HepG2 (cell line): ENCODE results near the gene CYP27B1. TPM values are rescaled to one million over a fixed set of nuclear protein-coding genes. Genes with fewer than 3 reads are reported as not detected.
A peak's percentile ranks its signal among the peaks of the same experiment; 100 is the strongest.

Experiments
- ADNP ChIP-seq: sonication (generic); formaldehyde crosslinking; IDR thresholded peaks from 2 replicates; pipeline ENCODE4 v1.4.0; 2020; ENCODE audit warnings: missing genetic modification reagents
- ARNT ChIP-seq: fragments of 450-650 bp; IDR thresholded peaks from 2 replicates; pipeline ENCODE4 v1.6.1; 2017
- CBX5 ChIP-seq: sonication (generic); formaldehyde crosslinking; IDR thresholded peaks from 2 replicates; pipeline ENCODE4 v1.4.0; 2020; ENCODE audit warnings: missing genetic modification reagents, borderline replicate concordance
- HCFC1 ChIP-seq: fragments of 150-350 bp; IDR thresholded peaks from 2 replicates; pipeline ENCODE4 v1.6.1; 2014; ENCODE audit warnings: low read depth, low read length
- HOXA9 ChIP-seq: sonication (generic); formaldehyde crosslinking; IDR thresholded peaks from 2 replicates; pipeline ENCODE4 v1.8.1; 2022; ENCODE audit warnings: missing genetic modification reagents, mild to moderate bottlenecking, moderate library complexity, borderline replicate concordance
- IRF1 ChIP-seq: sonication (generic); formaldehyde crosslinking; IDR thresholded peaks from 2 replicates; pipeline ENCODE4 v1.4.0; 2020; ENCODE audit warnings: low read depth, mild to moderate bottlenecking, missing genetic modification reagents
- NBN ChIP-seq: fragments of 450-650 bp; conservative IDR thresholded peaks from 2 replicates; pipeline ENCODE4 v1.6.1; 2017
- RXRA ChIP-seq: sonication (generic); formaldehyde crosslinking; IDR thresholded peaks from 2 replicates; pipeline ENCODE4 v1.5.1; 2020; ENCODE audit warnings: missing genetic modification reagents
- SNAI1 ChIP-seq: sonication (generic); formaldehyde crosslinking; IDR thresholded peaks from 2 replicates; pipeline ENCODE4 v1.5.0; 2020; ENCODE audit warnings: mild to moderate bottlenecking, missing genetic modification reagents, borderline replicate concordance
- SRY ChIP-seq: sonication (generic); formaldehyde crosslinking; IDR thresholded peaks from 2 replicates; pipeline ENCODE4 v1.8.0; 2022; ENCODE audit warnings: mild to moderate bottlenecking, missing genetic modification reagents
- UBTF ChIP-seq: sonication (generic); formaldehyde crosslinking; IDR thresholded peaks from 2 replicates; pipeline ENCODE4 v1.4.0; 2020; ENCODE audit warnings: mild to moderate bottlenecking, missing genetic modification reagents
- ZKSCAN1 ChIP-seq: fragments of 150-350 bp; IDR thresholded peaks from 2 replicates; pipeline ENCODE4 v1.6.1; 2014; ENCODE audit warnings: low read length
- ZNF18 ChIP-seq: sonication (generic); formaldehyde crosslinking; IDR thresholded peaks from 2 replicates; pipeline ENCODE4 v1.8.0; 2022; ENCODE audit warnings: mild to moderate bottlenecking, missing genetic modification reagents; ENCODE audit not compliant: insufficient replicate concordance
- ZNF441 ChIP-seq: sonication (generic); formaldehyde crosslinking; IDR thresholded peaks from 2 replicates; pipeline ENCODE4 v1.7.0; 2021; ENCODE audit warnings: missing genetic modification reagents, borderline replicate concordance
- ZNF510 ChIP-seq: sonication (generic); formaldehyde crosslinking; IDR thresholded peaks from 2 replicates; pipeline ENCODE4 v1.4.0; 2020; ENCODE audit warnings: low read depth, mild to moderate bottlenecking, missing genetic modification reagents
- polyA plus RNA-seq, 8 experiments: library from polyadenylated mRNA; depleted of rRNA in 3 of 8; stranded (reverse) in 7 of 8; unstranded in 1 of 8; fragments of >200 nt; fragmentation: Illumina TruSeq in 4 of 8; extraction: Trizol in 4 of 8; gene quantifications; 2 replicates each; pipeline versions ENCODE4 v1.2.1 to v1.2.3, GENCODE V29; 2011 to 2016; ENCODE audit warnings: low read depth in 4 of 8, missing spikeins in 1 of 8, mixed read lengths in 1 of 8; ENCODE audit not compliant: insufficient read depth in 1 of 8
- total RNA-seq, 5 experiments: library from RNA; depleted of rRNA; stranded (reverse); fragments of >200 nt; fragmentation: Illumina TruSeq; extraction: Trizol; gene quantifications; 2 replicates each; pipeline ENCODE4 v1.2.3, GENCODE V29; 2016; ENCODE audit warnings: low read depth in 1 of 5
- TF ChIP-seq, protein P1 (sequence below): sonication (generic); formaldehyde crosslinking; IDR thresholded peaks from 2 replicates; pipeline ENCODE4 v1.4.0; 2020; ENCODE audit warnings: mild to moderate bottlenecking, missing genetic modification reagents

The CYP27B1 gene
- total and polyA plus RNA-seq, 2 of the 13 experiments (the other 11 are each of a cell fraction or from before 2014, with no cell fraction given) = 2.3 to 3.0 TPM

DNA sequence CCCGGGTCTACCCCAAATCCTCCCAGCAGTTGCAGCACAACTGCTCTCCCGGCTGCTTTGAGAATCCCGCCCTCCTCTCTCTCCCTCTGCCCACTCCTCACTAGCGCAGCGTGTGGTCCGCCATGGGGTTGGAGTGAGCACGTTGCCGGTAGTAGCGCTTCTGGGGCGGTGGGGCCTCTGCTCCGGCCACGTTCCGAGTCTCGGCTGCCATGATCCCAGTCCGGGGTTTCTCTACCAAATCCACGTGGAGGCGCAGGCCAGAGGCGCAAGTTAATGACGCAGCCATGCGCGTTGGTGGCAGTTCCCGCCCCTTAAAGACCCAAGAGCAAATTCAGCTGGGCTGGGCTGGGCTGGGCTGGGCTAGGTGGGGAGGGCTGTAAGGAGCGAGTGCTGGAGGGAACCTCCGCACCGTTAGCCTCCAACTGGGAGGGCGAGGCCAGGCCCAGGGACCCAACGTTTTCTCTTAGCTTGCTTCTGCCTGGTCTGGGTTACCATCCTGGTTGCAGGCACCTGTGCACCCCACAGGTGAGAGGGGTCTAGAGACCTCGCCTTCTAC lies 5.1 kb upstream of the CYP27B1 start, which contains the start of gene METTL1 (continued):
- TF ChIP-seq UBTF (CRISPR knock-in tag) (no peak; the same call in 1 of the 2 replicates), IRF1 (CRISPR knock-in tag) (no peak), SNAI1 (0 out of 2 replicates have a peak, but pooled peaks have one; percentile 22), RXRA (CRISPR knock-in tag) (peak; percentile 55; the same call in 1 of the 2 replicates), HOXA9 (CRISPR knock-in tag) (no peak; the same call in 1 of the 2 replicates), ZNF510 (CRISPR knock-in tag) (peak; percentile 60; the same call in 1 of the 2 replicates), HCFC1 (peak; percentile 53; the same call in 1 of the 2 replicates), ADNP (CRISPR knock-in tag) (no peak), ZKSCAN1 (0 out of 2 replicates have a peak, but pooled peaks have one; percentile 36), ARNT (no peak), ZNF441 (CRISPR knock-in tag) (peak; percentile 77), SRY (CRISPR knock-in tag) (peak; percentile 95), CBX5 (no peak; the same call in 1 of the 2 replicates), ZNF18 (peak; percentile 88), NBN (no peak)
- TF ChIP-seq, protein P1, sequence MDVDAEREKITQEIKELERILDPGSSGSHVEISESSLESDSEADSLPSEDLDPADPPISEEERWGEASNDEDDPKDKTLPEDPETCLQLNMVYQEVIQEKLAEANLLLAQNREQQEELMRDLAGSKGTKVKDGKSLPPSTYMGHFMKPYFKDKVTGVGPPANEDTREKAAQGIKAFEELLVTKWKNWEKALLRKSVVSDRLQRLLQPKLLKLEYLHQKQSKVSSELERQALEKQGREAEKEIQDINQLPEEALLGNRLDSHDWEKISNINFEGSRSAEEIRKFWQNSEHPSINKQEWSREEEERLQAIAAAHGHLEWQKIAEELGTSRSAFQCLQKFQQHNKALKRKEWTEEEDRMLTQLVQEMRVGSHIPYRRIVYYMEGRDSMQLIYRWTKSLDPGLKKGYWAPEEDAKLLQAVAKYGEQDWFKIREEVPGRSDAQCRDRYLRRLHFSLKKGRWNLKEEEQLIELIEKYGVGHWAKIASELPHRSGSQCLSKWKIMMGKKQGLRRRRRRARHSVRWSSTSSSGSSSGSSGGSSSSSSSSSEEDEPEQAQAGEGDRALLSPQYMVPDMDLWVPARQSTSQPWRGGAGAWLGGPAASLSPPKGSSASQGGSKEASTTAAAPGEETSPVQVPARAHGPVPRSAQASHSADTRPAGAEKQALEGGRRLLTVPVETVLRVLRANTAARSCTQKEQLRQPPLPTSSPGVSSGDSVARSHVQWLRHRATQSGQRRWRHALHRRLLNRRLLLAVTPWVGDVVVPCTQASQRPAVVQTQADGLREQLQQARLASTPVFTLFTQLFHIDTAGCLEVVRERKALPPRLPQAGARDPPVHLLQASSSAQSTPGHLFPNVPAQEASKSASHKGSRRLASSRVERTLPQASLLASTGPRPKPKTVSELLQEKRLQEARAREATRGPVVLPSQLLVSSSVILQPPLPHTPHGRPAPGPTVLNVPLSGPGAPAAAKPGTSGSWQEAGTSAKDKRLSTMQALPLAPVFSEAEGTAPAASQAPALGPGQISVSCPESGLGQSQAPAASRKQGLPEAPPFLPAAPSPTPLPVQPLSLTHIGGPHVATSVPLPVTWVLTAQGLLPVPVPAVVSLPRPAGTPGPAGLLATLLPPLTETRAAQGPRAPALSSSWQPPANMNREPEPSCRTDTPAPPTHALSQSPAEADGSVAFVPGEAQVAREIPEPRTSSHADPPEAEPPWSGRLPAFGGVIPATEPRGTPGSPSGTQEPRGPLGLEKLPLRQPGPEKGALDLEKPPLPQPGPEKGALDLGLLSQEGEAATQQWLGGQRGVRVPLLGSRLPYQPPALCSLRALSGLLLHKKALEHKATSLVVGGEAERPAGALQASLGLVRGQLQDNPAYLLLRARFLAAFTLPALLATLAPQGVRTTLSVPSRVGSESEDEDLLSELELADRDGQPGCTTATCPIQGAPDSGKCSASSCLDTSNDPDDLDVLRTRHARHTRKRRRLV (CRISPR knock-in tag) = no peak
